DLD1 (cell line): Measurements from ENCODE around the gene CCDC177.

Experiments used
- in situ Hi-C: cut with HindIII; loops from 2 replicates; pipeline ENCODE4 v1.10.0; 2017; ENCODE audit warnings: low sequenced_read_pairs

Gene CCDC177

DNA sequence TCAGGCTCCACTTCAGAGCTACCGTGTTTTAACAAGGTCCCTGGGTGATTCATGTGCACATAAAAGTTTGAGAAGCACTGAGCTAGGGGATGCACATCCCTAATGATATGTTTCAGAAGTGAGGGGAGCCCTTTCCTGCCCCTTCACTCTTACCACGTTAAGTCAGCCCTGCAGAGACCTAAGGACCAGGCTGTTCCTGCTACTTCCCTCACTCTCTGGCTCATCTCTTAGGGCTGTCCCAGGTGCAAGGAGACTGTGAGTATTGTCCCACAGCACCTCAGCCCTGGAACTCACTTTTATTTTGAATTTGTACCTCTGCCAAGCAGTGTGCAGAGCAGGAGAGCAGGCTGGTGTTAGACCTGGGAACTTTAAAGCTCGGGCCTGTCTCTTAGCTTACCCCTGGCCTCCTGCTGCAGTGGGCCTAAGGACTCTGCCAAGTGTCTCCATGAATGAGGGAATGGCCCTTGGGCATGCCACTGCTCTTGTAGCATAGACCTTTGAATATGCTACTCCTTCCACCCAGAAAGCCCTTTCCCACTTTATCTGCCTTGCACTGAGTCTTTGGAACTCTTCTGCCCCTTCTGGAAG is 25.7 kb upstream of the CCDC177 start:
- in situ Hi-C loops: no loop called here

DNA sequence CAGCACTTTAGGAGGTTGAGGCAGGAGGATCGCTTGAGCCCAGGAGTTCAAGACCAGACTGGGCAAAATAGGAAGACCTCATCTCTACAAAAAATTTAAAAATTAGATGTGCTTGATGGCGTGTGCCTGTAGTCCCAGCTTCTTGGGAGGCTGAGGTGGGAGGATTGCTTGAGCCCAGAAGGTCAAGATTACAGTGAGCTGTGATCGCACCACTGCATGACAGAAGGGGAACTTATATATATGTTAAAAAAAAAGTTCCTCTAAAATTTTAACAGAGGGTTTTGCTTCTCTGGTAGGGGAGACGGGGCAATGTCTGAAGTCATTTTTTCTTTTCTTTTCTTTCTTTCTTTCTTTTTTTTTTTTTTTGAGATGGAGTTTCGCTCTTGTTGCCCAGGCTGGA is 24.8 kb upstream of the CCDC177 start:
- in situ Hi-C loops: loop anchor here (5.0 kb wide), 1 partner anchor 103 kb away; no protein-coding TSS in a partner anchor

DNA sequence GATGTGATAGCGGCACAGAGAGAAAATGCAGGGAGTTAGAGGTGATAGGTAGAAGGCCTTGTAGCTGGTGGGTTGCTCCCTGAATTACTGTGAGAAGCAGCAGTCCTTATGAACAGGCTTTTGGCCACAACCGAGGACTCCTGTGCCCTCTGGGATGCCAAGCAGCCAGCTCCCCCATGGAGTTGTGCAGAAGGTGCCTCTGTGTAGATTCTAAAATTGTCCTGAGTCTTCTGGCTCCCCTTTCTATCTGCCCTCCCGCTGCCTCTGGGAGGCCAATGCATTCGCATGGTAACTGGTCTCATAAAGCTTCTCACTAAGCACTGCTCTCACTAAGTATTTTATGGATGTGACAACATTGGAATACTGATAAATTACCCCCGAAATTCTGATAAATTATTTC is 20.7 kb upstream of the CCDC177 start:
- in situ Hi-C loops: loop anchor here (5.0 kb wide), 1 partner anchor 107 kb away; no protein-coding TSS in a partner anchor

DNA sequence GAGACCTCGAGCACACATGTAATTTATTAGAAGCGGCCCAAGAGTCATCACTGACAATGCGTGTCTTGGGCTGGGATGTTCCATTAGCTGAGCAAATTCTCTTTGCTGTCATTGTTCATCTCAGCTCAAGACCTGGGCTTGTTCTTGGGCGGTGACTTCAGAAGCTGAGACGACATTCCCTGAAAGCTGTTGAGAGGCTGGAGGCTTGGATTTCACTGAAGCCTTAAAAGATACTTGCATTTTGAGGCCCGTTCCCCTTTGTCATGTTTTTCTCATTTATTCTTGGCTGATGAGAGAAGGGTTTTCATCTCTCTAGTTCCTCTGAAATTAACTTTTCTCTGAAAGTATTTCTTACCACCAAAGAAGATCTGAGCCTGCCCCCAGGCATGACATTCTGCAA is 20.2 kb upstream of the CCDC177 start:
- in situ Hi-C loops: loop anchor here (5.0 kb wide), 1 partner anchor 107 kb away; no protein-coding TSS in a partner anchor

DNA sequence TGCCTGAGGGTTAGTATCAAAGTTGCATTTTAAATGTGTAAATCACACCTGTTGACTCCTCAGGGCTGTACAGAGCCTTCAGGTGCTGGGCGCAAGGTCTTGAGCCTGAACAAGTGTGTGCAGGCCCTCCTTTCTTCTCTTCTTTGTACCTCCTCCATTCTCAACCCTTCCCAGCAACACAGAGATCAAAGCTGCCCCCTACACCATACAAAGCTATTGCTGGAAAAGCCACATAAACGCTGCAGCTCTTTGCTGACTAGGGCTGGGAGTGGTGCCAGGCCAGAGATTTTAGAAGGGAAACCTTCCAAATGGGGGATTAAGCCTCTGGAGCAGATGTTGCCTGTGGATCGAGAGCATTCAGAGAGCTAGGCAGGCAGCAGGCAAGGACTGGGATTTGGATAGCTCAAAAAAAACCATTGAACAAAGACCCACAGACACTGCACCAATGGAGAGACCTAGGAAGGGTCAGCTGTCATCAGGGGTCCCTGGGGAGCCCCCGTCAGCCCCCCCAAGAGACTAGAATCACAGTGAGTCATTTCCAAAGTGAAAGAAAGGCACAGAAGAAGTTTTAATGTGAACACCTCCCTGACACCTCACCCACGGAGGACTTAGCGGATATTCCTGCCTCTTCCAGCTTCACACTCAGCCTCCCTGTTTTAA is 18.5 kb upstream of the CCDC177 start:
- in situ Hi-C loops: no loop called here

DNA sequence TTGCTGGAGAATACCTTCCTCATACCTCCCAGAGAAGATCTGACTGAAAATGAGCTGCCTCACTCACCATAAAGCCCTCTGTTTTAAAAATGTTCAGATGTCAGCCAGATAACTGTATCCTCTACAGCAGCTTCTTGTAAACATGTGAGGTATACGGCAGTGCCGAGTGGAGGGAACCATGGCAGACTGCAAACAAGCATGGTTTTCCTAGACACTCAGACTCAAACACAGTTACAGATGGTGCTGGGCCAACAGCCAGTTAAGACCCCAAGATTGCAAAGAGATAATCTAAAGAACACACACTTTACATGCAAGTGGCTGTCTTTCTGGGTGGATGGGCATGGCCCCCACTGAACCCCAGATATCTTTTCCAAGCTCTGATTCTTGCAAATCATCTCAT is 16.6 kb upstream of the CCDC177 start:
- in situ Hi-C loops: no loop called here

DNA sequence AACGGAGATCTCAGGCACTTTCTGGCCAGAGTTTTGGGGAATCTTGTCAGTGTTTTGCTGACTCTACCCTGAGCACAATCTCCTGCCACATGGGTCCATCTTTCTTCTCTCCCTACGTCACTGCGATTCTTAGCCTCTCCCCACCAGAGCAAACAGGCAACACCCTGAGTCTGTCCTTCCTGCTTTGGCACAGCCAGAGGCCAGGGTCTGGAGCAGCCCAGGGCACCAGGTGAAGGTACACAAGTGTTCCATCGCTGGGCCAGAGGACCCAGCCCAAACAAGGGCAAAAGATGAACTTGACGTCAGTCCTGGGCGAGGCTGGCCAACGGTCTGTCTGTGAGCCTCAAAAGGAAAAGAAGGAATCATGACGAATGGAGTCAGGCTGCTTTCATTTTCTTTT is 12.7 kb upstream of the CCDC177 start:
- in situ Hi-C loops: no loop called here

DNA sequence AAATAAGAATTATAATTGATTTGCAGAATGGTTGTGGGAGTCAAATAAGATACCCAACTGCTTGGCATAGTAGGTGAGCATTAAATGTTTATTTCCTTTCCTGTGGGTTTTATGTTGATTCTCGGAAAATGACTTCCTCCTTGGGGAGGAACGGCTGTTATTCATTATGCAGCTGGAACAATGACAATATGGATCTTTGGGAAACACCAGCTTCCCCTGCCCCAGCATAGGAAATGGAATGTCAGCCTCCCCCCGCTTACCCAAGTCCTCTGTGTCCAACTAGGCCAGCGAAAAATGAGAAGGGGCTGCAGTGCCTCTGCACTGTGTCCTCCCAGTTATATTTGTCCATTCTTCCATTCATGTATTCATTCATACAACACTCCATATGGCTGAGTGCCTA is 11.7 kb upstream of the CCDC177 start:
- in situ Hi-C loops: no loop called here

DNA sequence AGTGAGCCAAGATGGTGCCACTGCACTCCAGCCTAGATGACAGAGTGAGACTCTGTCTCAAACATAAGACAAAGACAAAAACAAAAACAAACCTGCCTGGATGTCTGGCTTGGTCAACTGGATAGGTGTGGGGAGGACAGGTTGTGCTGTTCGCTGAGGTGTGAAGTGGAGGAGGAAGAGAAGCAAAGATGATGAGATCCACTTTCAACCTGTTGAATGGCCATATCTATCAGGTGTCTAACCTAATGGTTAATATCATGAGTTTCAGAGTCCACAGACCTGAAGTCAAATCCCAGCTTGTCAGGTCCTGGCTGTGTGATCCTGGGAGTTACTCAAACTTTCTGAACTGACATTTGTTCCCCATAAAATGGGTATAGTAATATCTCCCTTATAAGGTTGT is 9.7 kb upstream of the CCDC177 start:
- in situ Hi-C loops: loop anchor here (5.0 kb wide), 1 partner anchor 63 kb away; no protein-coding TSS in a partner anchor

DNA sequence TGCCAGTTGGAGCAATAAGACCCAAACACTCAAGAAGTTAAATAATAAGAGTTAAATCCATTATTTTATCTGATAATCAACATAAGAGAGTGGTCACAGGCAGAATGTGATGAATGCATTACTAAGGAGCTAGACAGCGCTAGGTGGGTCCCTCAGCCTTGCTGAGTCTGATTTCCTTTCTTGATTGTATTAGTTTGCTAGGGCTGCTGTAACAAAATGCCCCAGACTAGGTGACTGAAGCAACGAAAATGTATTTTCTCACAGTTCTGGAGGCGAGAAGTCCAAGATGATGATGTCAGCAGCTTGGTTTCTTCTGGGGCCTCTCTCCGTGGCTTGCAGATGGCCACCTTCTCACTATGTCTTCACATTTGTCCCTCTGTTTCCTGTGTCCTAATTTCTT is 8.2 kb upstream of the CCDC177 start:
- in situ Hi-C loops: loop anchor here (5.0 kb wide), 1 partner anchor 64 kb away; no protein-coding TSS in a partner anchor

DNA sequence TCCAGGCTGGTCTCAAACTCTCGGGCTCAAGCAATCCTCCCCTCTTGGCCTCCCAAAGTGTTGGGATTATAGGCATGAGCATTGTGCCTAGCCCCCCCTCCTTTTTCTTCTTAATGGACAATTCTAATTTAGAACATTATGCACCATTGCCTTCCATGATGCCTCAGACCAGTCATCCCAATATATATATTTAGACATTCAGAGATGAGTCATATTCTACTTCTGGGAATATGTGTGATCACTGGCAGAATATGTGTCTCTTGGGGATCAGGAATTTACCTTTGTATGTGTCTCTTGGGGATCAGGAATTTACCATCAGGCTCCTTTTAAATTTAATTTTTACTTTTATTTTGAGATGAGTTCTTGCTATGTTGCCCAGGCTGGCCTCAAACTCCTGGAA is 7.5 kb upstream of the CCDC177 start:
- in situ Hi-C loops: loop anchor here (5.0 kb wide), 1 partner anchor 65 kb away; no protein-coding TSS in a partner anchor

DNA sequence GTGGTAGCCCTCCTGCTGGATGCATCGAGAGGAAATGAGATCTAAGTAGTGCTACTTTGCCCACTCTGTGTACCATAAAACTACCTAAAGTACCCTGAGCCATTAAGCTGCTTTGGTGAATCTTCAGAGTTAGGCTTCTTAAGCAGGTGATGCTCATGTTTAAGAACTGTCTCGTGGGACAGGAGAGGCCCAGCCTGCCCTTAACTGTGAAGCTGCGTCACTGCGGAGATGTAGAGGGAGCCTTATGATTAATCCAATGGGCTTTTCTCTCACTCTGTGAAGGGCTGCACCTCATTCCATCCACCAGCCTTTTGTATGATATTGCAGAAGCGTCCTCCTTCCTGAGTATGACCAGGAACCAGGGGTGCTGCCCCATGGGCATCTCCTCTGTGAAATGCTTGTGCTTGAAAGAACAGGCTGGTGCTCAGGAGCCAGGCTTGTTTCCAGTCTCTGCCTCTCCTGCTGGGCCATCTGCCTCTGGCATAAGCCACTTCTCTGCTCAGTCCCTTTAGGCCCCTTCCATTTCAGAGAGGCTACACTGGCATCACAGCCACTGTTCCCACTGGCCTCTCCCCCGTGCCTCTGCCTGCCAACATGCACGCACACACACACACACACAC is 6.8 kb upstream of the CCDC177 start:
- in situ Hi-C loops: loop anchor here (5.0 kb wide), 1 partner anchor 66 kb away; no protein-coding TSS in a partner anchor

DNA sequence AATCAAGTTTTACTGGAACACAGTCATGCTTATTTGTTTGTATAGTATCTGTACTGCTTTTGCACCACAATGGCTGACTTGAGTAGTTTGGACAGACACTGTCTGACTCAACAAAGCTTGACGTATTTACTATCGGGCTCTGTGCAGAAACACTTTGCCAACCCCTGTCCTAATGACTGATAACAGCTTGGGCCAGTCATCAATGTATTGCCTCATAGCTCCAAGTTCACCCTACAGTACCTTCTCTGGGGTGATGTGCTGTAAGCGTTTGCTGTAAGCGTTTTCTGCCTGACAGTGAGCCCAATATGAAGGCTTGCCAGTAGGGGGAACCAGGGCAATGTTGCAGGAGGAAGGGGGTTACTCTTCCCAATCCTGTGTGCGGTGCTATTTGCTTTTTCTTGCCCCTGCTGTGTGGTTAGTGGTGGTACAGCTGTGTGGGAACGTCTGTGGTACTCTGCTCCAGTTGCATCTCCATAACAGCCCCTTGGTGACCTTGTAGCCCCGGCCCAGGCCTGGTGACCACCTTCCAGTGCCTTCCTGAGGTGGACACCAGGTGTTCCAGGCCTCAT is 5.4 kb upstream of the CCDC177 start:
- in situ Hi-C loops: loop anchor here (5.0 kb wide), 1 partner anchor 67 kb away; no protein-coding TSS in a partner anchor

DNA sequence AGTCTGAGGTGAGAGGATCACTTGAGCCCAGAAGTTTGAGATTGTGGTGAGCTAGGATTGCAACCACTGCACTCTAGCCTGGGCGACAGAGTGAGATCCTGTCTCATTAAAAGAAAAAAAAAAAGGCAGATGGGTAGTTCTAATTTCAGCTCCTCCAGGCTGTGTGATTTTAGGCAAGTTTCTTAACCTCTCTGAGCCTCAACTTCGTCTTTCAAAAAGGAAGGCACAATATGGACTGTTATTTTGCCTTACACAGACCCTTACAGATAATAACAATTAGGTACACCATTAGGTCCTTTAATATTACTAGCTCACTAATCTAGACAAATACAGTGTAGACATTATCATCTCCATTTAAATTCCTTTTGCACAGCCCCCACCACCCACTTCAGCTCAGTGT is 4.8 kb upstream of the CCDC177 start:
- in situ Hi-C loops: no loop called here

DNA sequence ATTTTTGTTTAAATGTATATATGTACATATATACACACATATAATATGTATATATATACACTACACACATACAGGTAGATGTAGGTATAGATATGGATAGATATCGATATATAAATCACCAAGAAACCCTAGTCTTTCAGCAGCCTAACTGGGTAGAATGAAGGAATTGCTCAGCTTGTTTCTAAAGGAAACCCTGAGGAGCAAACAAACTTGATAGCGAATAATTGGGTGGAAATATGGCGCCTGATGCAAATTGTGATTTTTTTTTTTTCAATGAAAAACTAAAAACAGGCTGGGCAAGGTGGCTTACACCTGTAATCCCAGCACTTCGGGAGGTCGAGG is 254 bp upstream of the CCDC177 start:
- in situ Hi-C loops: no loop called here

DNA sequence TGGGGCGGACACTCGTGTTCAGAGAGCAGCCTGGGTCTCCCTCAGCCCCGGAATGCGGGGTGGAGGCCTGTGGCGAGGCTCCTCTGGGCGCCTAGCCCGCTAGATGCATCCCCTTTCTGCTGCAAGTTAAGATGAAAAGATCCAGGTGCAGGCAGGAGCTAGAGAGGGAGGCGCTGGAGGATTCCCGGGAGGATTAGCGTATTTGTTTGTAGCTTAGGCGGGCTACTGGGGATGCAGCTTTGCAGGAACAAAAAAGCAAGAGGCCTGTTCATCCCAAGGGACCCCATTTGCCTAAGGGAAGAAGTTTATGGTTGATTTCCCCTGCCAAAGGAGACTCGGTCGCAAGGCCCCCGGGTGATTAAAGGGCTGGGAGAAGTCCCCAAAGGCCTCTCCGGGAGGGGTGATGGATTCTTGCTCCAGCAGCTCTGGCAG is 824 bp downstream of the CCDC177 start:
- in situ Hi-C loops: no loop called here

DNA sequence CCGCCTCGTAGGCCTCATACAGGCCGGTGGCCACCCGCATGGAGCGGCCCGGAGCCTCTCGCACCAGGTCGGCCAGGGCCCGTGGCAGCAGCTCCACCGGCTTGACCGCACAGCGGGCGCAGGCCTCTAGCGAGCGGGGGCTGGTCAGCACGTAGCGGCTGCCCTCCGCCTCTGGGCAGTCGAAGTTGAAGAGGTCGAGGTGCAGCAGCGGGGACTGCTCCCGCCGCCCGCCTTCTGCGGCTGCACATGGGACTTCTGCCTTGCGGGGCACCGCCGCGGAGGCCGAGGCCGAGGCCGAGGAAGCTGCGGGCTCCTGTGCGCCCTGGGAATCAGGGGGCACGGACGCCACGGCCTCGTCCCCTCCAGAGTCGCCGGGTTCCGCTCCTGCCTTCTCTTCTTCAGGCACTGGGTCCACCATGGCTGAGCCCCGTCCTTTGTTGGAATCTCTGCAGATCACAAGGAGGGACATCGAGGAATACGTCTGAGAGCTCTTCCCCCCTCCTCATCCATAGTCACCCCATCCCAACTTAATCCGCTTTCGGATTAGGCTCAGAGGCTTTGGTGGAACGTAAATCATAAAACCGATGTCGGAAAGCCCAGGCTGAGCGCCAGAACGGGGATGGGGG is 1.4 kb downstream of the CCDC177 start:
- in situ Hi-C loops: no loop called here

DNA sequence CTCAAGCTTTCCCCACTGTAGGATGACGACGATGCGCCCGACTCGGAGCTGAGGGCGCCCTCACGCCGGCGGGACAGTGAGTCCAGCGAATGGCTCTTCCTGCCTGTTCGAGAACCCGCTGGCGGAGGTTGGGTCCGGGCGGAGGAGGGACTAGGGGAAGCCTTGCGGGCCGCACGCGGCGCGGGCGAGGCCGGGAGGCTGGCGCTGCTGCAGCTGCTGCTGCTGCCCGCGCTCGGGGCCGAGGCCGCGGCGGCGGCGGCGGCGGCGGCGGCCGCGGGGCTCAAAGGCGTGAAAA is 1.9 kb downstream of the CCDC177 start:
- in situ Hi-C loops: no loop called here

DNA sequence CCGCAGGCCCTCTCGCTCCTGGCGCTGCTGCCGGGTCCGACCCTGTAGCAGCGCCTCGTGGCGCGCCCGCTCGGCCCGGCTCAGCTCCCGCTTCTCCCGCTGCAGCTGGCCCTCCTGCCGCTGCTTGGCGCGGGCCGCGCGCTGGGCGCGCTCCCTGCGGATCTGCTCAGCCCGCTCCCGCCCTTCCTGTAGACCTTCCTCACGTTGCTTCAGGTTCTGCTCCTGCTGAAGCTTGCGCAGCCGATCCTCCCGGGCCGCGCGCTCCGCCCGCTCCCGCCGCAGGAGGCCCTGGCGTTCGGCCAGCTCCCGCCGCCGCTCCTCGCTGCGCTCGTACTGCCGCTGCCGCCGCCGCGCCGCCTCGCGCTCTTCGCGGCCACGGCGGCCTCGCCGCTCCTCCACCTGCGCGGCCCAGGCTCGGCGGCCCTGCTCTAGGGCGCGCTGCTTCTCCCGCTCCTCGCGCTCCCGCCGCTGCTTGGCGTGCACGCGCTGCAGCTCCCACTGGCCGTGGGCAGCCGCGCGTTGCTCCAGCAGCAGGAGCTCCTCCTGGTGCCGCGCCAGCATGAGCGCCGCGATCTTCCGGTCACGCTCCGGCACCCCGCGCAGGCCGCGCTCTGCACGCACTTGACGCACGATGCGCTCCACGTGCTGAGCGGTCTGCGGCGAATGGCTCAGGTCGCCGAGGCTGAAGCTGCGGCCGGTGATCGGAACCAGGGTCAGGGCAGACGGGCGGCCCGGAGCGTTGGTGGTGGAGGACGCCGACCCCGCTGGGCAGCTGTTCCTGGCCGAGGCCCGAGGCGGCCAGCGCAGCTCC is 2.4 kb downstream of the CCDC177 start:
- in situ Hi-C loops: no loop called here

DNA sequence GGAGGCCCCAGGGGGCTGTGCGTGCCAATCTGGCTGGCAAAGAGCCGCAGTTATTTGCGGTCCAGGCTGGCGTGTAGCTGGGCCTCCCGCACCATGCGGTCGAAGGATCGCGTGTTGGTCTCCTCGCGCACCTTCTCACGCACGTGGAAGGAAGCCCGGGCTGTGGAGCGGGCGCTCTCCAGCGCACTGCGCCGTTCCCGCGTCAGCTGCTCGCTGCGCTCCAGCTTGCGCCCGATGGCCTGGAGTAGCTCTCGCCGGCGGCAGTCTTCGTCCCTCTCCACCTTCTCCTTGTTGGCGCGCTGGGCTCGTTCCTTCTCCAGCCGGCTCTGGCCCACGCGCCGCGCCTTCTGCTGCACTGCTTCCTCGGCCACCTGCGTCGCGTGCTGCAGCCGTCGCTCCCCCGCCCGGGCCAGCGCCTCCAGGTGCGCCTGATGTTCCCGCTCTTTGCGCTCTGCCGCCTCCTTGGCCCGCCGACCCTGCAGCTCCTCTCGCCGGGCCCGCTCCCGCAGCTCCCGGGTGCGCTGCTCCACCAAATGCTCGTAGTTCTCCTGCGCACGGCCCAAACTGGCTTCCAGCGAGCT is 3.1 kb downstream of the CCDC177 start:
- in situ Hi-C loops: no loop called here
